ENCODE results near the gene IL19. TPM values are rescaled to one million over a fixed set of nuclear protein-coding genes. Genes with fewer than 3 reads are reported as not detected.

IL19 gene
- total and polyA plus RNA-seq, 9 of the 15 experiments (the other 6 are each of a cell fraction or from before 2014, with no cell fraction given), result not detected

DNA sequence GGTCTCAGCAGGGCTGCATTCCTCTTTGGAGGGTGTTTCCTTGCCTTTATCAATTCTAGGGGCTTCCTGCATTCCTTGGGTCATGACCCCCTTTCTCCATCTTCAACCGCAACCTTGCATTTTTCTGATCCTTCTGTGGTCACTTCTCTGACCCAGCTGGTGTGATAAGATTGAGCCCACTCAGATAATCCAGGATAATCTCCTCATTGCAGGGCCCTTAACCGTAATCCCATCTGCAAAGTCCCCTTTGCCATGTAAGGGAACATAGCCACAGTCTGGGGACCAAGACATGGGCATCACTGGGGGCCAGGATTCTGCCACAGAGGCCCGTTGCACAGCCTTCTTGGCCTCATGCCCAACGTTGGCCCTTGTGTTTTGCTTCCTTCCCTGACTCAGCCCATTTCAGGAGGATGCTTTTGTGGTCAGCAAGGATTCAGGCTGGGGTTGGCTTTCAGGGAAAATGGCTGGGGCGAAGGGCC, 35.0 kb upstream of the IL19 start (continued):
- TF ChIP-seq JUN (IDR thresholded peaks at IDR 0.05; ENCODE audit: borderline replicate concordance, low read depth, low read length) (no peak; the same call in 1 of the 2 replicates), JUN (CRISPR knock-in tag; IDR thresholded peaks at IDR 0.05; ENCODE audit: borderline replicate concordance) (no peak), ZNF175 (CRISPR knock-in tag; IDR thresholded peaks at IDR 0.05; ENCODE audit: low read depth) (no peak), MTA2 (IDR thresholded peaks at IDR 0.05; ENCODE audit: low read depth) (peak; percentile 94), MAFG (tag; conservative IDR thresholded peaks at IDR 0.05) (peak; percentile 67), TARDBP (IDR thresholded peaks at IDR 0.05) (no peak; the same call in 1 of the 2 replicates), PHB (CRISPR knock-in tag; IDR thresholded peaks at IDR 0.05) (no peak), ZNF644 (tag; IDR thresholded peaks at IDR 0.05; ENCODE audit: low read depth) (peak; percentile 87), TCF7L2 (IDR thresholded peaks at IDR 0.05; ENCODE audit: low read depth, low read length) (no peak), ZNF311 (CRISPR knock-in tag; IDR thresholded peaks at IDR 0.05) (peak; percentile 86; the same call in 1 of the 2 replicates), ZNF232 (CRISPR knock-in tag; IDR thresholded peaks at IDR 0.05) (no peak), SRSF1 (IDR thresholded peaks at IDR 0.05; ENCODE audit: low read depth, low read length) (no peak), RBM39 (optimal IDR thresholded peaks at IDR 0.05; ENCODE audit: low read depth, low read length) (peak; percentile 40), RBM15 (IDR thresholded peaks at IDR 0.05; ENCODE audit: insufficient read depth, low read length) (no peak), XRCC5 (IDR thresholded peaks at IDR 0.05; ENCODE audit: low read depth, low read length) (no peak), XRCC4 (IDR thresholded peaks at IDR 0.05; ENCODE audit: extremely low read depth, insufficient read depth, insufficient read length) (no peak), TRIM24 (IDR thresholded peaks at IDR 0.05) (peak; percentile 83 to 90), ELF1 (tag; IDR thresholded peaks at IDR 0.05) (peak; percentile 71)
- TF ChIP-seq, protein P1, sequence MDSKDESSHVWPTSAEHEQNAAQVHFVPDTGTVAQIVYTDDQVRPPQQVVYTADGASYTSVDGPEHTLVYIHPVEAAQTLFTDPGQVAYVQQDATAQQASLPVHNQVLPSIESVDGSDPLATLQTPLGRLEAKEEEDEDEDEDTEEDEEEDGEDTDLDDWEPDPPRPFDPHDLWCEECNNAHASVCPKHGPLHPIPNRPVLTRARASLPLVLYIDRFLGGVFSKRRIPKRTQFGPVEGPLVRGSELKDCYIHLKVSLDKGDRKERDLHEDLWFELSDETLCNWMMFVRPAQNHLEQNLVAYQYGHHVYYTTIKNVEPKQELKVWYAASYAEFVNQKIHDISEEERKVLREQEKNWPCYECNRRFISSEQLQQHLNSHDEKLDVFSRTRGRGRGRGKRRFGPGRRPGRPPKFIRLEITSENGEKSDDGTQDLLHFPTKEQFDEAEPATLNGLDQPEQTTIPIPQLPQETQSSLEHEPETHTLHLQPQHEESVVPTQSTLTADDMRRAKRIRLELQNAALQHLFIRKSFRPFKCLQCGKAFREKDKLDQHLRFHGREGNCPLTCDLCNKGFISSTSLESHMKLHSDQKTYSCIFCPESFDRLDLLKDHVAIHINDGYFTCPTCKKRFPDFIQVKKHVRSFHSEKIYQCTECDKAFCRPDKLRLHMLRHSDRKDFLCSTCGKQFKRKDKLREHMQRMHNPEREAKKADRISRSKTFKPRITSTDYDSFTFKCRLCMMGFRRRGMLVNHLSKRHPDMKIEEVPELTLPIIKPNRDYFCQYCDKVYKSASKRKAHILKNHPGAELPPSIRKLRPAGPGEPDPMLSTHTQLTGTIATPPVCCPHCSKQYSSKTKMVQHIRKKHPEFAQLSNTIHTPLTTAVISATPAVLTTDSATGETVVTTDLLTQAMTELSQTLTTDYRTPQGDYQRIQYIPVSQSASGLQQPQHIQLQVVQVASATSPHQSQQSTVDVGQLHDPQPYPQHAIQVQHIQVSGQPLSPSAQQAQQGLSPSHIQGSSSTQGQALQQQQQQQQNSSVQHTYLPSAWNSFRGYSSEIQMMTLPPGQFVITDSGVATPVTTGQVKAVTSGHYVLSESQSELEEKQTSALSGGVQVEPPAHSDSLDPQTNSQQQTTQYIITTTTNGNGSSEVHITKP (IDR thresholded peaks at IDR 0.05; ENCODE audit: partially characterized antibody), result no peak
- TF ChIP-seq, protein P2, sequence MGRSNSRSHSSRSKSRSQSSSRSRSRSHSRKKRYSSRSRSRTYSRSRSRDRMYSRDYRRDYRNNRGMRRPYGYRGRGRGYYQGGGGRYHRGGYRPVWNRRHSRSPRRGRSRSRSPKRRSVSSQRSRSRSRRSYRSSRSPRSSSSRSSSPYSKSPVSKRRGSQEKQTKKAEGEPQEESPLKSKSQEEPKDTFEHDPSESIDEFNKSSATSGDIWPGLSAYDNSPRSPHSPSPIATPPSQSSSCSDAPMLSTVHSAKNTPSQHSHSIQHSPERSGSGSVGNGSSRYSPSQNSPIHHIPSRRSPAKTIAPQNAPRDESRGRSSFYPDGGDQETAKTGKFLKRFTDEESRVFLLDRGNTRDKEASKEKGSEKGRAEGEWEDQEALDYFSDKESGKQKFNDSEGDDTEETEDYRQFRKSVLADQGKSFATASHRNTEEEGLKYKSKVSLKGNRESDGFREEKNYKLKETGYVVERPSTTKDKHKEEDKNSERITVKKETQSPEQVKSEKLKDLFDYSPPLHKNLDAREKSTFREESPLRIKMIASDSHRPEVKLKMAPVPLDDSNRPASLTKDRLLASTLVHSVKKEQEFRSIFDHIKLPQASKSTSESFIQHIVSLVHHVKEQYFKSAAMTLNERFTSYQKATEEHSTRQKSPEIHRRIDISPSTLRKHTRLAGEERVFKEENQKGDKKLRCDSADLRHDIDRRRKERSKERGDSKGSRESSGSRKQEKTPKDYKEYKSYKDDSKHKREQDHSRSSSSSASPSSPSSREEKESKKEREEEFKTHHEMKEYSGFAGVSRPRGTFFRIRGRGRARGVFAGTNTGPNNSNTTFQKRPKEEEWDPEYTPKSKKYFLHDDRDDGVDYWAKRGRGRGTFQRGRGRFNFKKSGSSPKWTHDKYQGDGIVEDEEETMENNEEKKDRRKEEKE (IDR thresholded peaks at IDR 0.05; ENCODE audit: borderline replicate concordance in 1 of 2, control insufficient read depth in 1 of 2, low read depth in 2 of 2, low read length in 1 of 2), result no peak
- TF ChIP-seq, protein P3, sequence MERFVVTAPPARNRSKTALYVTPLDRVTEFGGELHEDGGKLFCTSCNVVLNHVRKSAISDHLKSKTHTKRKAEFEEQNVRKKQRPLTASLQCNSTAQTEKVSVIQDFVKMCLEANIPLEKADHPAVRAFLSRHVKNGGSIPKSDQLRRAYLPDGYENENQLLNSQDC (CRISPR knock-in tag; IDR thresholded peaks at IDR 0.05), result no peak

Data from K562 (cell line).